Osteocyte (in vitro differentiated cells): ENCODE measurements around the gene EYA2. TPM values are rescaled to one million over a fixed set of nuclear protein-coding genes. Genes with fewer than 3 reads are reported as not detected.

ENCODE experiments used
- DNase-seq: peaks from one replicate; pipeline ENCODE4 v3.0.0; 2021; ENCODE audit warnings: mixed read lengths; ENCODE audit not compliant: unreplicated experiment; ENCODE audit errors: extremely low spot score
- H3K27ac Mint-ChIP-seq: one replicate; pipeline ENCODE4 v1.8.0; 2021; ENCODE audit warnings: mild to moderate bottlenecking, mixed read lengths; ENCODE audit not compliant: unreplicated experiment
- H3K27me3 Mint-ChIP-seq: one replicate; pipeline ENCODE4 v1.8.0; 2021; ENCODE audit warnings: mixed read lengths; ENCODE audit not compliant: unreplicated experiment
- H3K36me3 Mint-ChIP-seq: one replicate; pipeline ENCODE4 v1.8.0; 2021; ENCODE audit warnings: mixed read lengths; ENCODE audit not compliant: unreplicated experiment
- H3K4me1 Mint-ChIP-seq: one replicate; pipeline ENCODE4 v1.8.0; 2021; ENCODE audit warnings: mixed read lengths; ENCODE audit not compliant: unreplicated experiment
- H3K4me3 Mint-ChIP-seq: one replicate; pipeline ENCODE4 v1.8.0; 2021; ENCODE audit warnings: mild to moderate bottlenecking, moderate library complexity, mixed read lengths; ENCODE audit not compliant: unreplicated experiment
- H3K9me3 Mint-ChIP-seq: one replicate; pipeline ENCODE4 v1.8.0; 2021; ENCODE audit warnings: mixed read lengths; ENCODE audit not compliant: unreplicated experiment
- total RNA-seq: library from RNA; stranded (reverse); gene quantifications from 2 replicates; pipeline ENCODE4 v1.2.1, GENCODE V29; 2021
- TF ChIP-seq, protein P1 (sequence below): fragments of 200-600 bp; sonication (generic); IDR thresholded peaks from 2 replicates; pipeline ENCODE4 v1.5.0; 2021; ENCODE audit warnings: antibody characterized with exemption, mild to moderate bottlenecking, moderate library complexity

Gene EYA2
- total RNA-seq, 1 donor from 2014 or later = not detected

DNA sequence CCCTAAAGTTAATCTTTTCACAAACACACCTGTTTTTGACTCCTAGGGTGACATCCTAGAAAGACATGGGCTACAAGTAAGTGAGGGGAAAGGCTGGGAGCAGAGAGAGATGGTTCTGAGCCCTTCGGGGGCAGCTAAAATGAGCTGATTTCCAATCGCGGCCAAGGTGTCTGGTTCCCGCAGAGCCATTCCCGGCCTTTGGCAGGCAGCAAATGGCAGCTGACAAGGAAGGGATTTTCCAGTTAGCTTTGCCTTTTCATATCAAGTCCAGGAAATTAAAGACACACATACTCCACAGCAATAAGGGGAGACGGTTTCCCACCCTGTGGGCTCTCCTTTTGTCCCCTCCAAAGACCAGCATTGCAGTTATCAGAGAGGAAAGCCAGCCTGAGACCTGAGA is 233.4 kb downstream of the EYA2 start:
- TF ChIP-seq, protein P1, sequence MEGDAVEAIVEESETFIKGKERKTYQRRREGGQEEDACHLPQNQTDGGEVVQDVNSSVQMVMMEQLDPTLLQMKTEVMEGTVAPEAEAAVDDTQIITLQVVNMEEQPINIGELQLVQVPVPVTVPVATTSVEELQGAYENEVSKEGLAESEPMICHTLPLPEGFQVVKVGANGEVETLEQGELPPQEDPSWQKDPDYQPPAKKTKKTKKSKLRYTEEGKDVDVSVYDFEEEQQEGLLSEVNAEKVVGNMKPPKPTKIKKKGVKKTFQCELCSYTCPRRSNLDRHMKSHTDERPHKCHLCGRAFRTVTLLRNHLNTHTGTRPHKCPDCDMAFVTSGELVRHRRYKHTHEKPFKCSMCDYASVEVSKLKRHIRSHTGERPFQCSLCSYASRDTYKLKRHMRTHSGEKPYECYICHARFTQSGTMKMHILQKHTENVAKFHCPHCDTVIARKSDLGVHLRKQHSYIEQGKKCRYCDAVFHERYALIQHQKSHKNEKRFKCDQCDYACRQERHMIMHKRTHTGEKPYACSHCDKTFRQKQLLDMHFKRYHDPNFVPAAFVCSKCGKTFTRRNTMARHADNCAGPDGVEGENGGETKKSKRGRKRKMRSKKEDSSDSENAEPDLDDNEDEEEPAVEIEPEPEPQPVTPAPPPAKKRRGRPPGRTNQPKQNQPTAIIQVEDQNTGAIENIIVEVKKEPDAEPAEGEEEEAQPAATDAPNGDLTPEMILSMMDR = no peak
- DNase-seq = no peak
- Mint-ChIP-seq H3K9me3 (no peaks in the 10 kb centered on the region), H3K4me3 (no peak overlapping the region), H3K4me1 (peaks cover 34% of the 10 kb centered on the region), H3K27me3 (no peaks in the 10 kb centered on the region), H3K27ac (no peak overlapping the region), H3K36me3 (no peaks in the 10 kb centered on the region)

DNA sequence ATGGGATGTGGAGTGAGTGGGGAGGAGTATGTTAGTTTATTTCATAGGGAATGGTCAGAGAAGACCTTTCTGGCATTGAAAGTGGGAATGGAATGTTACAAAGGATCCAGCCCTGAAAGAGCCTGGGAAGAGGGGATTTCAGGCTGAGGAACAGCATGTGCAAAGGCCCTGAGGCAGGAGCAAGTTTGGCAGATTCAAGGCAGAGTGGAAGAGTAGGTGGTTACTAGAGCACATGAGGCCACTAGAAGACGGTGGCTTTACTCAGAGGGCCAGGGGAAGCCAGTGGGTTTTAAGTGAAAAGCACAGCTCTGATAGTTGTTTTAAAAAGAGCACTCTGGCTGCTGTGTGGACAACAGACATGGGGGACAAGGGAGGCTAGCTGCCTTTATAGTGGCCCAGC is 234.7 kb downstream of the EYA2 start:
- no peak overlapping the region for H3K27ac Mint-ChIP-seq
- H3K36me3 Mint-ChIP-seq = no peaks in the 10 kb centered on the region
- H3K4me1 Mint-ChIP-seq = peaks cover 38% of the 10 kb centered on the region
- TF ChIP-seq, protein P1 = no peak
- no peaks in the 10 kb centered on the region for H3K27me3 Mint-ChIP-seq
- H3K4me3 Mint-ChIP-seq = no peak overlapping the region
- DNase-seq = no peak
- H3K9me3 Mint-ChIP-seq = no peaks in the 10 kb centered on the region

DNA sequence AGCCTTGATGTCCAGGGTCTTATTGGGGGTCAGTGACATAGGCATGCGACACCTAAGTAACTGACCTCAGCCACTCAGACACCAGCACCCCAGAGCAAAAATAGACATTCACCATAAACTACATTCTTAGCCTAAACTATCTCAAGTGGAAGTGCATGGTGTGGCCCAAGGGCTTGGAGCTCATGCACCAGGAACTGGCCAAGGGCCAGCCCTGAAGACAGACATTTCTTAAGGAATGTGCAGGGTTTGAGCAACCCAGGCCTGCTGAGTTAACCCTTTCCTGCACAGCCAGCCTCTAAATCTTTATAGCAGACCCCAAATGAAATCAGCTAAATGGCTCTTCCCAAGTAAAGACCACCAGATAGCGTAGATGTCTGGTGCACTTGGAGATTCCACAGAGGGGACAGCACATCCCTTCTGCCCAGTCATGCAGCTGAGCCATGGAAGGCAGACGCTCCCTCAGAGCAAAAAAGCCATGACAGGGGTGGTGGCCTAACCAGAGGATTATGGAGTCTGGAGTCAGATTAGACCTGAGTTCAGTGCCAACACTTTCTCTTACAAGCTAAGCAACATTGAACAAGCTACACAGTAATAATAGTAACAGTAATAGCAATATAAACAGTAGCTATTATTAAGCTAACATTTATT is 239.3 kb downstream of the EYA2 start:
- Mint-ChIP-seq H3K4me1 (peaks cover 15% of the 10 kb centered on the region), H3K36me3 (no peaks in the 10 kb centered on the region), H3K27me3 (no peaks in the 10 kb centered on the region), H3K9me3 (no peaks in the 10 kb centered on the region), H3K27ac (no peak overlapping the region), H3K4me3 (no peak overlapping the region)
- no peak for DNase-seq
- TF ChIP-seq, protein P1 = no peak

DNA sequence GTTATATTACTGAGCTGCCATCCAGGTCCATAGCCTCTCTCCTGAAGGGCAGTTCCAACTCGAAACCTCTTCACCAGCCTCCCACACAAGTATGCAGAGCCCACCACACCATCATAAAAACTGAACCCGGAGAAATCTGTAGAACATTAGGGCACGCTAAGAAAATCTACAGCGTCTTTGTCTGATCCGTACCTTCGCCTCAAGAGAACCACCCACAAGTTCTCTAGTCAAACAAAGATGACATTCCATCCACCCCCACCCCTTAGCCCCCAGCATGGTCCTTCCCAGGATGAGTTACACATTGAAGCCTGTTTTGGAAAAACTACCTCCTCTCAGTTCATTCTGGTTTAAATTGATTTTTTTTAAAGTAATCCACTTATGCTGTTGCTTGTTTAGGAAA is 242.1 kb downstream of the EYA2 start:
- no peak overlapping the region for H3K4me3 Mint-ChIP-seq
- H3K27me3 Mint-ChIP-seq = peaks cover under 1% of the 10 kb centered on the region
- peaks cover 15% of the 10 kb centered on the region for H3K4me1 Mint-ChIP-seq
- no peaks in the 10 kb centered on the region for H3K9me3 Mint-ChIP-seq
- no peak for DNase-seq
- no peaks in the 10 kb centered on the region for H3K36me3 Mint-ChIP-seq
- no peak overlapping the region for H3K27ac Mint-ChIP-seq
- TF ChIP-seq, protein P1 = no peak

DNA sequence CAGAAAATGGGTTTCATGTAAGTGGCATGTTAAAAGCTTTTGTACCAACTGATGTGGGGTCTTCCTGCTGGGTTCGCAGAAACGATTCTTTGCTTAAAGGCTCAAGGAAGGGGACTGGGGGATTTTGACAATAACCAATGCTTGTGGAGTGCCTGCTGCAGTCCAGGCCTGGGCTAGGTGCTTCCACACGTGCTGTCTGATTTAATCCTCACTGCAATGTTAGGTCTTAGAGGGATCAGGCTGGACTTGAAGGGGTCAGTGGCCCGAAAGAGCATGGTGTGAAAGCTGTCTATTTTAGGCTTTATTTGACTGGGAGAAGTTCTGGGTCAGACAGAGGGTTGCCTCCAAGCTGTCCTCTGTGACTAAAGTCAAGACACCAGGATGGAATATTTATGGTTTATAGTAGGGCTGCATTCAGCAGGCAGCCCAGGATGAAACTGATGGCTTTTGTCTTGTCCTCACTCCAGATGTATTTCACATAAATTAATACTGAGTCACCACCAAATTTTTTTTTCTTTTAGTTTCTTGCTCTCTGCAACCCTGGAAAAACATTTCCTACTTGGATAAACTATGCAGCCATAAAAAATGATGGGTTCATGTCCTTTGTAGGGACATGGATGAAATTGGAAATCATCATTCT is 242.7 kb downstream of the EYA2 start:
- peaks cover 15% of the 10 kb centered on the region for H3K4me1 Mint-ChIP-seq
- no peak overlapping the region for H3K27ac Mint-ChIP-seq

More for the DNA sequence above, 242.7 kb downstream of the EYA2 start:
- H3K4me3 Mint-ChIP-seq = no peak overlapping the region
- TF ChIP-seq, protein P1 = no peak
- H3K36me3 Mint-ChIP-seq = no peaks in the 10 kb centered on the region
- no peaks in the 10 kb centered on the region for H3K9me3 Mint-ChIP-seq
- DNase-seq = no peak
- H3K27me3 Mint-ChIP-seq = peaks cover 5% of the 10 kb centered on the region
